A673 (cell line): ENCODE results near the gene FAM168A. TPM values are rescaled to one million over a fixed set of nuclear protein-coding genes. Genes with fewer than 3 reads are reported as not detected.
A peak's percentile ranks its signal among the peaks of the same experiment; 100 is the strongest.

Experiments used
- BruUV-seq: library from RNA; stranded (reverse); fragments of 400-500 nt; replicated peaks from 2 replicates; lab custom pipeline; 2021; lab: Mats Ljungman, UMichigan
- CTCF ChIA-PET: fragments of 300-600 bp; sonication (Branson Sonifier 250); formaldehyde crosslinking; loops from one replicate; lab custom pipeline; 2022; ENCODE audit warnings: antibody characterized with exemption; lab: Charles Lee
- POLR2A ChIA-PET: fragments of 300-600 bp; sonication (Branson Sonifier 250); formaldehyde crosslinking; loops from one replicate; lab custom pipeline; 2022; ENCODE audit warnings: antibody characterized with exemption; ENCODE audit not compliant: low non-redundant PET; lab: Charles Lee
- DNase-seq: peaks from one replicate; pipeline ENCODE4 v3.0.0-alpha.2; 2015; ENCODE audit warnings: low spot score
- H3K27ac ChIP-seq: fragments of 200-600 bp; sonication (generic); 2 replicates; pipeline ENCODE4 v1.5.1; 2016; ENCODE audit warnings: mixed run types, low read depth, mild to moderate bottlenecking, mixed read lengths, antibody characterized with exemption, low read length; ENCODE audit not compliant: poor library complexity, severe bottlenecking
- H3K27me3 ChIP-seq: fragments of 200-600 bp; sonication (generic); replicated peaks from 2 replicates; pipeline ENCODE4 v1.6.1; 2017; ENCODE audit warnings: mixed run types, low read depth, mild to moderate bottlenecking, mixed read lengths, antibody characterized with exemption, low read length; ENCODE audit not compliant: insufficient read depth, poor library complexity
- H3K36me3 ChIP-seq: fragments of 200-600 bp; sonication (generic); 2 replicates; pipeline ENCODE4 v1.6.1; 2016; ENCODE audit warnings: mixed run types, mild to moderate bottlenecking, mixed read lengths, antibody characterized with exemption, low read length; ENCODE audit not compliant: insufficient read depth, poor library complexity, severe bottlenecking
- H3K4me1 ChIP-seq: fragments of 200-600 bp; sonication (generic); 2 replicates; pipeline ENCODE4 v1.6.1; 2017; ENCODE audit warnings: mixed run types, mild to moderate bottlenecking, mixed read lengths, antibody characterized with exemption, low read length; ENCODE audit not compliant: insufficient read depth, poor library complexity, severe bottlenecking
- H3K4me3 ChIP-seq: fragments of 200-600 bp; sonication (generic); 2 replicates; pipeline ENCODE4 v1.5.1; 2016; ENCODE audit warnings: low read depth, mixed run types, mild to moderate bottlenecking, mixed read lengths, low read length; ENCODE audit not compliant: poor library complexity, severe bottlenecking
- H3K9me3 ChIP-seq: fragments of 200-600 bp; sonication (generic); 2 replicates; pipeline ENCODE4 v1.6.1; 2016; ENCODE audit warnings: mixed run types, low read depth, mild to moderate bottlenecking, mixed read lengths, antibody characterized with exemption, low read length; ENCODE audit not compliant: poor library complexity, severe bottlenecking
- EZH2 ChIP-seq: fragments of 200-600 bp; sonication (generic); IDR thresholded peaks from 2 replicates; pipeline ENCODE4 v1.6.1; 2017; ENCODE audit warnings: borderline replicate concordance, low read depth, mild to moderate bottlenecking, mixed read lengths, antibody characterized with exemption, low read length; ENCODE audit not compliant: poor library complexity, severe bottlenecking
- intact Hi-C: fragments of 100-400 bp; cut with micrococcal nuclease; formaldehyde crosslinking; loops from one replicate; pipeline ENCODE4 v1.10.0; 2022; ENCODE audit not compliant: unreplicated experiment
- total RNA-seq: library from RNA; stranded (reverse); gene quantifications from 2 replicates; pipeline ENCODE4 v1.2.3, GENCODE V29; 2021
- TF ChIP-seq, protein P1 (sequence below): fragments of 300-800, 200-600 bp; sonication (generic); conservative IDR thresholded peaks from 2 replicates; pipeline ENCODE4 v1.5.1; 2017; ENCODE audit warnings: low read depth, mild to moderate bottlenecking, antibody characterized with exemption, low read length, moderate library complexity, mixed read lengths

FAM168A gene
- total RNA-seq, 1 experiment from 2014 or later: 46.1 TPM

DNA sequence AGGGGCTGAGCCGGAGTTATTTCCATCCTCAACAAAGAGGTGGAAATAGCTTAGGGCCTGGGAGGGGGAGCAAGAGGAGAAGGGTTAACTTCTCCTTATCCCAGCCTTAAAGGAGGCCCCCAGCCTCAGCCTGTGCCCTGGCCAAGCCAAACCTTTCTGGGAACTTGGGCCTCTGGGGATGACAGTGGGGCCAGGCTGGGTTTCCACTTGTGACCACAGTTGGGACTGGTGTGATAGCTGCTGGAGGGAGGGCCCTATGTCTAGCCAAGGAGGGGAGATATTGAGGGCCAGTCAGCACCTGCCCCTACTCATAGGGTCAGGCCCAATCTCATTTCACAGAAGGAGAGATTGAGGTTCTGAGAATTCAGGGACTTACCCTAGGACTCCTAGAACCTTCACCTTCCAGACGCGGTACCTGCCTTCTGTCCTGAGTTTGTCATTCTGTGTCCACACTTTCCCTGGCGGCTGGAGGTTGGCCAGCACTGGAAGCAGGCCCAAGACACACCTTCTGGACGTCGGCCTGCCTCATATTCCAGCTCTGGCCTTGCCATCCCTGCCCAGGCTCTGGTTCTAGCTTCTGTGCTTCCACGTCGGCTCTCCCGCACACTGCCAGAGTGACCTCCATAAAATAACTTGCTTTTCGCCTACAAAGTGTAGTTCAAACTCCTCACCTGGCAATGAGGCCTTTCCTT, 218.6 kb downstream of the FAM168A start:
- H3K4me3 ChIP-seq: no peak overlapping the region
- CTCF ChIA-PET: interaction anchor here (0.7 to 1.1 kb wide), 2 partner anchors 19 to 90 kb away, joined by 3 to 4 read pairs; no protein-coding TSS in a partner anchor
- BruUV-seq: no TSS peak
- H3K9me3 ChIP-seq: no peaks in the 10 kb centered on the region
- H3K36me3 ChIP-seq: no peaks in the 10 kb centered on the region
- intact Hi-C loops: no loop called here
- no peak for TF ChIP-seq EZH2
- TF ChIP-seq, protein P1, sequence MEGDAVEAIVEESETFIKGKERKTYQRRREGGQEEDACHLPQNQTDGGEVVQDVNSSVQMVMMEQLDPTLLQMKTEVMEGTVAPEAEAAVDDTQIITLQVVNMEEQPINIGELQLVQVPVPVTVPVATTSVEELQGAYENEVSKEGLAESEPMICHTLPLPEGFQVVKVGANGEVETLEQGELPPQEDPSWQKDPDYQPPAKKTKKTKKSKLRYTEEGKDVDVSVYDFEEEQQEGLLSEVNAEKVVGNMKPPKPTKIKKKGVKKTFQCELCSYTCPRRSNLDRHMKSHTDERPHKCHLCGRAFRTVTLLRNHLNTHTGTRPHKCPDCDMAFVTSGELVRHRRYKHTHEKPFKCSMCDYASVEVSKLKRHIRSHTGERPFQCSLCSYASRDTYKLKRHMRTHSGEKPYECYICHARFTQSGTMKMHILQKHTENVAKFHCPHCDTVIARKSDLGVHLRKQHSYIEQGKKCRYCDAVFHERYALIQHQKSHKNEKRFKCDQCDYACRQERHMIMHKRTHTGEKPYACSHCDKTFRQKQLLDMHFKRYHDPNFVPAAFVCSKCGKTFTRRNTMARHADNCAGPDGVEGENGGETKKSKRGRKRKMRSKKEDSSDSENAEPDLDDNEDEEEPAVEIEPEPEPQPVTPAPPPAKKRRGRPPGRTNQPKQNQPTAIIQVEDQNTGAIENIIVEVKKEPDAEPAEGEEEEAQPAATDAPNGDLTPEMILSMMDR: no peak
- H3K27ac ChIP-seq: no peak overlapping the region
- peaks cover 31% of the 10 kb centered on the region for H3K4me1 ChIP-seq
- H3K27me3 ChIP-seq: no peaks in the 10 kb centered on the region
- POLR2A ChIA-PET: no interaction called here
- DNase-seq: no peak

DNA sequence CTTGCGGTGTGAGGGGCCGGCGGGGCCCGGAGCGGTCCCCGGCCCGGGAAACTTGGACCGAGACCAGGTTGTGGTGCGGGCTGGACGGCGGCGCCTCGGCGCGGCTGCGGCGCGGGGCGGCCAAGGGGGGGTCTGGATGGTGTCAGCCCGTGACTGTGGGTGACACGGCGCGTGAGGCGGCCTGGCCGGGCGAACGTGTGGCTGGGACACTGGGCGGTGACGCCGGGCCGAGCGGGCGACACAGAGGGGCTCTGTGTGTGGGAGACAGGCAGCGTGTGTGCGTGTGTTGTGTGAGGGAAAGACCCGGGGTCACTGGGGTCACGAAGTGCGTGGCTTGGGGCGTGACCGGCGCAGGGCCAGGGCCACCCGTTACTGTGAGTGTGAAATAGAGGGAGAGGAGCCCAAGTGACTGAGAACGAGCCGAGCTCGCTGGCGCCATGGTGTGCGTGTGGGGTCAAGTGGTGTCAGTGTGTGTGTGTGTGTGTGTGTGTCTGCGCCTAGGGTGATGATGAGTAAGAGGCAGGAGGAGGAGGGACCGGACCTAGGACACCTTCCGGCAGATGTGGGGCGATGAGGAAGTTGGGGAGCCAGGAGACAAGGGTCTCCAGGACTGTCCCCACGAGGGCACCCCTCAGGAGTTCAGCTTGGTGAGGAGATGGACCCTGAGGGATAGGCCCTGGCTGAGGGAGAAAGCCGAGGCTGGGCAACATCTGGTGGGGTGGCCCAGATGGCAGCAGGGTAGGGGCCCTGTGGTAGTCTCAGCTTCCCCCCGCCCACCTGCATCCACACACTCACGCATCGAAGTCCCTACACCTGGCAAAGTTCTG, 220.9 kb downstream of the FAM168A start:
- ChIA-PET CTCF (no interaction called here), POLR2A (no interaction called here)
- peak overlapping the region; percentile 91 for H3K27ac ChIP-seq
- no TSS peak for BruUV-seq
- TF ChIP-seq, protein P1: no peak
- TF ChIP-seq EZH2: no peak
- H3K4me1 ChIP-seq: peaks cover 14% of the 10 kb centered on the region
- H3K4me3 ChIP-seq: peak overlapping the region; percentile 98
- H3K9me3 ChIP-seq: no peaks in the 10 kb centered on the region
- DNase-seq: no peak
- intact Hi-C loops: no loop called here
- no peaks in the 10 kb centered on the region for H3K36me3 ChIP-seq
- no peaks in the 10 kb centered on the region for H3K27me3 ChIP-seq

DNA sequence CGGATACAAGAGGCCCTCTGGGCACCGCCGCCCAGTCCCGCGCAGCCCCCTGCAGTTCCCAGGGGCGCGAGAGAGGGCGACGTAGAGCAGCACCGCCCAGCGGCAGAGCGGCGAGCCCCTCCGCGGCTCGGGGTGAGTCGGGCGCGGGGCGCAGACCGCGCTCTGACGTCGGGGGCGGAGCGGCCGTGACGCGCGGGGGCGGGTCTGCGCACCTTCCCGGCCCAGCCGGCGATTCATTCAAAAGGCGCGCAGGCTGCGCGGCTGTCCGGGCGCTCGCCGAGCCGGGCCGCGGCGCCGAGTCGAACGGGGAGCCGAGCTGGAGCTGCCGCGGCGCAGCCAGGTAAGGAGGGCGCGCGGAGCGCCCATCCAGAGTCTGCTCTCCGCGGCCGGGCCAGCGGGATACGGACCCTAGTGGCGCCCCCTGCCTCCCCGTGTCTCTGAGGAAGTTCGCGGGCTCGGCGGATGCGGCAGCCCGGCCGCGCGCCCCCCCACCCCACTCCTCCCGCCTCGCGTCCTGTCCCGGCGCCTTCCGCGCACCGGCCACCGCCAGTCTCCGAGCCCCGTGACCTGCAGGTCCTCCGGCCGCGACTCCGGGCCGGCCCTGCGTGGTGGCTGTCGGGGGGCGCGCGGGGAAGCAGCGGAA, 221.6 kb downstream of the FAM168A start, which contains the start of gene RELT:
RELT (plus strand) TSS at position 240 of the 643 bp plus-strand sequence. CDS start 12,738 bp downstream, outside the sequence.
- H3K27ac ChIP-seq: peak within 1 kb of the TSS; percentile 91
- intact Hi-C loops: no loop called here

More for the DNA sequence above, 221.6 kb downstream of the FAM168A start, which contains the start of gene RELT:
- ChIA-PET POLR2A (no interaction called here), CTCF (no interaction called here)
- TF ChIP-seq, protein P1: peak; percentile 87
- no peak for TF ChIP-seq EZH2
- Histone ChIP-seq H3K4me1 (peaks cover 14% of the 10 kb centered on the region), H3K27me3 (no peaks in the 10 kb centered on the region), H3K9me3 (no peaks in the 10 kb centered on the region), H3K36me3 (no peaks in the 10 kb centered on the region), H3K4me3 (peak within 1 kb of the TSS; percentile 98)
- BruUV-seq: no TSS peak
- DNase-seq: peak; percentile 97
